Measurements from ENCODE around the gene ST3GAL5.

- TF ChIP-seq EP300 (IDR thresholded peaks at IDR 0.05; ENCODE audit: low read depth) (no peak), CTCF (IDR thresholded peaks at IDR 0.05) (no peak), POLR2A (IDR thresholded peaks at IDR 0.05) (no peak)
Measured at GRCh38 chr2:85888020-85888683, 638 bp downstream of the ST3GAL5 start.
